Upper lobe of left lung (tissue), 6 donors: Measurements from ENCODE around the gene PPIE. TPM values are rescaled to one million over a fixed set of nuclear protein-coding genes. Genes with fewer than 3 reads are reported as not detected.

Experiments
- ATAC-seq, 2 donors: fragments of 200-7000 bp; cut with Tn5 transposase; one replicate each; pipeline ENCODE4 v1.9.1; 2022; ENCODE audit warnings: mild to moderate bottlenecking in 2 of 2, moderate library complexity in 2 of 2; ENCODE audit not compliant: low FRiP score in 2 of 2
- DNase-seq, 2 donors: peaks; one replicate each; pipeline ENCODE4 v3.0.0-alpha.2; 2019 to 2020
- H3K27ac ChIP-seq, 4 donors: fragments of 200-600 bp; sonication (generic); one replicate each; pipeline ENCODE4 v1.5.1; 2016 to 2019
- H3K27me3 ChIP-seq, 4 donors: fragments of 200-600 bp; sonication (generic); one replicate each; pipeline ENCODE4 v1.5.1; 2017 to 2019
- H3K36me3 ChIP-seq, 4 donors: fragments of 200-600 bp; sonication (generic); one replicate each; pipeline ENCODE4 v1.5.1; 2016 to 2019
- H3K4me1 ChIP-seq, 4 donors: fragments of 200-600 bp; sonication (generic); one replicate each; pipeline ENCODE4 v1.5.1; 2018 to 2019
- H3K4me3 ChIP-seq, 4 donors: fragments of 200-600 bp; sonication (generic); one replicate each; pipeline ENCODE4 v1.5.1; 2017 to 2019; ENCODE audit warnings: mild to moderate bottlenecking in 2 of 4, moderate library complexity in 1 of 4
- H3K9me3 ChIP-seq, 4 donors: fragments of 200-600 bp; sonication (generic); one replicate each; pipeline ENCODE4 v1.5.1; 2018 to 2019
- EP300 ChIP-seq, 4 donors: sonication (generic); formaldehyde crosslinking; IDR thresholded peaks; one replicate each; pipeline ENCODE4 v1.5.1; 2017; ENCODE audit warnings: antibody characterized with exemption in 4 of 4, control low read depth in 2 of 4
- POLR2A ChIP-seq, 4 donors: fragments of 450-650 bp; IDR thresholded peaks; one replicate each; pipeline ENCODE4 v1.5.1; 2016 to 2017; ENCODE audit warnings: antibody characterized with exemption in 4 of 4, mild to moderate bottlenecking in 2 of 4
- POLR2AphosphoS5 ChIP-seq, 2 donors: sonication (generic); formaldehyde crosslinking; IDR thresholded peaks; one replicate each; pipeline ENCODE4 v1.5.1; 2017; ENCODE audit warnings: antibody characterized with exemption in 2 of 2
- WGBS, 2 donors: methylation state at CpG; one replicate each; pipeline ENCODE4 v1.1.5; 2017 to 2018; 5-methylcytosine and 5-hydroxymethylcytosine counted together
- total RNA-seq, 6 donors: library from RNA; depleted of rRNA in 4 of 6; stranded (reverse); fragments of >200 nt in 4 of 6; gene quantifications; one replicate each; pipeline versions ENCODE4 v1.1.0 to v1.2.1, GENCODE V29; 2016 to 2021
- TF ChIP-seq, protein P1 (sequence below), 6 experiments: fragments of 450-650 bp in 4 of 6; fragments of 200-600 bp in 2 of 6; sonication (generic) in 2 of 6; IDR thresholded peaks; one replicate each; pipeline ENCODE4 v1.5.1; 2016 to 2019; ENCODE audit warnings: antibody characterized with exemption in 6 of 6
- donor health status: DM: no; HTN: no; CAD: no; lungs with moderate emphysema.
- donor health status: DM: no; HTN: yes; CAD: no; lungs with severe emphysema.

The PPIE gene
- total RNA-seq, 6 donors from 2014 or later: 23.6 to 54.5 (median 36.1) TPM

DNA sequence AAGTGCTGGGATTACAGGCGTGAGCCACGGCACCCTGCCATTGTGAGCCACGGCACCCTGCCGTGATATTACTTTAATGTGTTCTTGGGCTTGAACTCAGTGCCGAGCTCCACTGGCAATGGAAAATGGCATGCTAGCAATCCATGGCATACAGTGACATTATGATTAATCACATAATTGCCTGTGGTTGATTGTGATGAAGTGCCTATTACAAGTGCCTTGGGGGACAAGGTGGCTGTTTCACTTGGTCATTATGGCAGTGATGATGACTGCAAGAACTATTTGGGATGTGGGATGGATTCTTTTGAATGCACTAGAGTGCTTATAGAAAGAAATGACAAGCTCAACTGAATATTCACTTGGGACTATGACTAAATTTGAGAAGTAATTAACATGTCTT lies 25.1 kb upstream of the PPIE start:
- DNase-seq (peak in 1 of 2 donors; percentile 25), ATAC-seq (no peak)
- no peaks in the 10 kb centered on the region for H3K4me1 ChIP-seq
- TF ChIP-seq, protein P1, sequence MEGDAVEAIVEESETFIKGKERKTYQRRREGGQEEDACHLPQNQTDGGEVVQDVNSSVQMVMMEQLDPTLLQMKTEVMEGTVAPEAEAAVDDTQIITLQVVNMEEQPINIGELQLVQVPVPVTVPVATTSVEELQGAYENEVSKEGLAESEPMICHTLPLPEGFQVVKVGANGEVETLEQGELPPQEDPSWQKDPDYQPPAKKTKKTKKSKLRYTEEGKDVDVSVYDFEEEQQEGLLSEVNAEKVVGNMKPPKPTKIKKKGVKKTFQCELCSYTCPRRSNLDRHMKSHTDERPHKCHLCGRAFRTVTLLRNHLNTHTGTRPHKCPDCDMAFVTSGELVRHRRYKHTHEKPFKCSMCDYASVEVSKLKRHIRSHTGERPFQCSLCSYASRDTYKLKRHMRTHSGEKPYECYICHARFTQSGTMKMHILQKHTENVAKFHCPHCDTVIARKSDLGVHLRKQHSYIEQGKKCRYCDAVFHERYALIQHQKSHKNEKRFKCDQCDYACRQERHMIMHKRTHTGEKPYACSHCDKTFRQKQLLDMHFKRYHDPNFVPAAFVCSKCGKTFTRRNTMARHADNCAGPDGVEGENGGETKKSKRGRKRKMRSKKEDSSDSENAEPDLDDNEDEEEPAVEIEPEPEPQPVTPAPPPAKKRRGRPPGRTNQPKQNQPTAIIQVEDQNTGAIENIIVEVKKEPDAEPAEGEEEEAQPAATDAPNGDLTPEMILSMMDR (IDR thresholded peaks at IDR 0.05): no peak
- TF ChIP-seq POLR2AphosphoS5 (IDR thresholded peaks at IDR 0.05): no peak
- no peak for TF ChIP-seq POLR2A (IDR thresholded peaks at IDR 0.05)
- no peak for TF ChIP-seq EP300 (IDR thresholded peaks at IDR 0.05)
- H3K36me3 ChIP-seq: no peaks in the 10 kb centered on the region
- H3K27me3 ChIP-seq: no peaks in the 10 kb centered on the region
- H3K4me3 ChIP-seq: no peak overlapping the region
- H3K9me3 ChIP-seq: no peaks in the 10 kb centered on the region
- 85 to 94% methylated on average over 4 to 5 of the region's 5 CpGs for WGBS, 2 donors
- H3K27ac ChIP-seq: no peak overlapping the region

DNA sequence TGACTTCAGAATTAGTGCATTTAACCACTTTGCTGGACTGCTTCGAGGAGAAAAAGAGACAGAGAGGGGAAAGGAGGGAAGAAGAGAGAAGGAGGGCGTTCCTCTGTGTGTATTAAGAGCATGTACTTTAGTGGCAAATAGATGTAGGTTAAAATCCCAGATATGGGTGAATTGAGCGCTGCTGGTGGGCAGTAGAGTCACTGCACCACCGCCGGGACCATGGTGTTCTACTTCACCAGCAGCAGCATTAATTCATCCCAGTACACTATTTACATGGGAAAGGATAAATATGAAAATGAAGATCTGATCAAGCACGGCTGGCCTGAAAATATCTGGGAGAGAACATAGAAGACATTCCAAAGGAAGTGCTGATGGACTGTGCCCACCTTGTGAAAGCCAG lies 20.9 kb upstream of the PPIE start:
- no peaks in the 10 kb centered on the region for H3K9me3 ChIP-seq
- no peaks in the 10 kb centered on the region for H3K27me3 ChIP-seq
- TF ChIP-seq POLR2AphosphoS5 (IDR thresholded peaks at IDR 0.05): no peak
- 48 to 59% methylated on average over 6 of the region's 6 CpGs for WGBS, 2 donors
- ATAC-seq: no peak
- no peak overlapping the region for H3K4me3 ChIP-seq
- no peaks in the 10 kb centered on the region for H3K36me3 ChIP-seq
- H3K27ac ChIP-seq: no peak overlapping the region
- DNase-seq: no peak
- H3K4me1 ChIP-seq: peaks cover 0 to 2% (median 0%) of the 10 kb centered on the region in 4 donors

DNA sequence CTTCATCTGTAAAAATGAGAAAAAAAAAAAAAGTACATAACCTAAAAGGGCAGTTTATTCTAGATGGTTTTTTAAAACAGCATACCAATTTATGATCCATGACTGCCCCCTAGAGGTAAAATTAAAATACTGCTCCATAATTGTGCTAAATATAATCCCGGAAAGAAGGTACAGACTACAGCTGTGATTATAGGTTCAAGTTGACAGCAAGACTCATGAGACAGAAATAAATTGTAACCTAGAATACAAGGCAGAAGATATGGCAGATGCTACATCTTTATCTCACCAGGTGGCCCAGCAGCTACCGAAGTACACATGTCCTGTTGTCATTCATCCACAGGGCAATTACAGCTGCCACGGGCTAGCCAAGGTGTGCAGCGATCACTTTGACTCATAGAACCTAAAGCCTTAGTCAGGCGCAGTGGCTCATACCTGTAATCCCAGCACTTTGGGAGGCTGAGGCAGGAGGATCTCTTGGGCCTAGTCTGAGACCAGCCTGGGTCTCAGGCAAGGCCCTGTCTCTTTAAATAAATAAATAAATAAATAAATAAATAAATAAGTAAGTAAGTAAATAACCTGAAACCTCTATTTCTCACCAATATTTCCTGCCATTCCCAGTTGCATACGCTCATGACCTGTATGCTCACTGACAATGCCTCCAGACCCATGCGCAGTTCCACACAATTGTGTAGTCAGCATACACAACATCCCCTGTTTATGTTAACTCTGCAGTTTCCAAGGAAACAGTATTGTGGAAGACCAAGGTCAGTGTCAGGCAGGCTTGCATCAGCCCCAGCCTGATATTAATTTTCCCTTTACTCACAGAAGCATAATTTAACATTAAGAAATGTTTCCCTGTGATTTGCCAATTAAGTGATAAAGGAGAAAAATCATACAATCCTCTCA lies 18.3 kb upstream of the PPIE start:
- Histone ChIP-seq H3K4me1 (peaks cover 0 to 2% (median 0%) of the 10 kb centered on the region in 4 donors), H3K36me3 (no peaks in the 10 kb centered on the region), H3K9me3 (no peaks in the 10 kb centered on the region), H3K4me3 (no peak overlapping the region), H3K27ac (no peak overlapping the region), H3K27me3 (no peaks in the 10 kb centered on the region)
- TF ChIP-seq POLR2AphosphoS5 (IDR thresholded peaks at IDR 0.05): no peak
- TF ChIP-seq, protein P1 (IDR thresholded peaks at IDR 0.05): peak; percentile 52 to 78 (median 69)
- no peak for TF ChIP-seq POLR2A (IDR thresholded peaks at IDR 0.05)
- TF ChIP-seq EP300 (IDR thresholded peaks at IDR 0.05): no peak
- DNase-seq (no peak), ATAC-seq (peak; percentile 46 to 85)
- 40 to 43% methylated on average over 7 of the region's 7 CpGs for WGBS, 2 donors

DNA sequence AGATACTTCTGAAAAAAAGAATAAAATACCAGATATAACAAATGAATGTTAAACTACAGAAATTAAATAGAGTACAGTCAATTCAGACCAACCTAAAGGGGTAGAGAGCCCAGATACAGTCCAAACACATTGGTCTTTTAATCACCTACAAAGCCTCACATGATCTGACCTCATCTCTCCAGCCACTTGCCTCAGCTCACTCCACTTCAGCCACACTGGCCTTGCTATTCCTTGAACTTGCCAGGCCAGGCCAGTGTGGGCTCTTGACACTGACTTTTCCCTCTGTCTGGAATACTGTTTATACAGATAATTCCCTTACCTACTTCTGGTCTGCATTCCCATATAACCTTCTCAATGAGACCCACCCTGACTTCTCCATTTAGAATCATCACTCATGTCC lies 17.0 kb upstream of the PPIE start:
- DNase-seq (no peak), ATAC-seq (no peak)
- Histone ChIP-seq H3K4me1 (peaks cover 0 to 2% (median 0%) of the 10 kb centered on the region in 4 donors), H3K4me3 (no peak overlapping the region), H3K9me3 (no peaks in the 10 kb centered on the region), H3K27ac (no peak overlapping the region), H3K27me3 (no peaks in the 10 kb centered on the region), H3K36me3 (no peaks in the 10 kb centered on the region)
- TF ChIP-seq POLR2AphosphoS5 (IDR thresholded peaks at IDR 0.05) (no peak), POLR2A (IDR thresholded peaks at IDR 0.05) (no peak), EP300 (IDR thresholded peaks at IDR 0.05) (no peak)
- TF ChIP-seq, protein P1 (IDR thresholded peaks at IDR 0.05): no peak

DNA sequence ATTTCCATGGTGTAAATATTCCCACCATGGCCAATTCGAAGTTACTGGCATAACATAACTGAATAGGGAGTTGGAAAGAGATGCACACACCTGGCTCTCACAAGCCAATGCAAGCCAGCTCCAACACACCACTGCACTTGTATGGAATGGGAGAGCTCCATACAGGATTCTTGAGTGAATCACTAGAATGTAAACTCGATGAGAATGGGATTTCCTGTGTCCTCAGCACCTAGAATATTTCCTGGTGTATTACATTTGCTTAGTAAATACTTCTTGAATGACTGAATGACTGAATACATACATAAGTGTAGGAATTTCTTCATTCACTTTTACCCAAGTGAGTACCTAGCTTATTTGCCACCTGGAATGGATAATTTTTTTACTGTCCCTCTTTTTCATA lies 16.2 kb upstream of the PPIE start:
- H3K9me3 ChIP-seq: no peaks in the 10 kb centered on the region
- no peaks in the 10 kb centered on the region for H3K36me3 ChIP-seq
- H3K4me3 ChIP-seq: no peak overlapping the region
- ATAC-seq (no peak), DNase-seq (no peak)
- TF ChIP-seq EP300 (IDR thresholded peaks at IDR 0.05): no peak
- TF ChIP-seq POLR2AphosphoS5 (IDR thresholded peaks at IDR 0.05): no peak
- no peak for TF ChIP-seq POLR2A (IDR thresholded peaks at IDR 0.05)
- TF ChIP-seq, protein P1 (IDR thresholded peaks at IDR 0.05): no peak
- H3K27ac ChIP-seq: no peak overlapping the region
- 17 to 31% methylated on average over 2 of the region's 2 CpGs for WGBS, 2 donors
- peaks cover 0 to 2% (median 0%) of the 10 kb centered on the region in 4 donors for H3K4me1 ChIP-seq
- no peaks in the 10 kb centered on the region for H3K27me3 ChIP-seq
